Measurements from ENCODE around the gene HINFP. TPM values are rescaled to one million over a fixed set of nuclear protein-coding genes. Genes with fewer than 3 reads are reported as not detected.

The HINFP gene
- total and polyA plus RNA-seq, 9 of the 15 experiments (the other 6 are each of a cell fraction or from before 2014, with no cell fraction given), result 13.8 to 34.1 (median 22.5) TPM

DNA sequence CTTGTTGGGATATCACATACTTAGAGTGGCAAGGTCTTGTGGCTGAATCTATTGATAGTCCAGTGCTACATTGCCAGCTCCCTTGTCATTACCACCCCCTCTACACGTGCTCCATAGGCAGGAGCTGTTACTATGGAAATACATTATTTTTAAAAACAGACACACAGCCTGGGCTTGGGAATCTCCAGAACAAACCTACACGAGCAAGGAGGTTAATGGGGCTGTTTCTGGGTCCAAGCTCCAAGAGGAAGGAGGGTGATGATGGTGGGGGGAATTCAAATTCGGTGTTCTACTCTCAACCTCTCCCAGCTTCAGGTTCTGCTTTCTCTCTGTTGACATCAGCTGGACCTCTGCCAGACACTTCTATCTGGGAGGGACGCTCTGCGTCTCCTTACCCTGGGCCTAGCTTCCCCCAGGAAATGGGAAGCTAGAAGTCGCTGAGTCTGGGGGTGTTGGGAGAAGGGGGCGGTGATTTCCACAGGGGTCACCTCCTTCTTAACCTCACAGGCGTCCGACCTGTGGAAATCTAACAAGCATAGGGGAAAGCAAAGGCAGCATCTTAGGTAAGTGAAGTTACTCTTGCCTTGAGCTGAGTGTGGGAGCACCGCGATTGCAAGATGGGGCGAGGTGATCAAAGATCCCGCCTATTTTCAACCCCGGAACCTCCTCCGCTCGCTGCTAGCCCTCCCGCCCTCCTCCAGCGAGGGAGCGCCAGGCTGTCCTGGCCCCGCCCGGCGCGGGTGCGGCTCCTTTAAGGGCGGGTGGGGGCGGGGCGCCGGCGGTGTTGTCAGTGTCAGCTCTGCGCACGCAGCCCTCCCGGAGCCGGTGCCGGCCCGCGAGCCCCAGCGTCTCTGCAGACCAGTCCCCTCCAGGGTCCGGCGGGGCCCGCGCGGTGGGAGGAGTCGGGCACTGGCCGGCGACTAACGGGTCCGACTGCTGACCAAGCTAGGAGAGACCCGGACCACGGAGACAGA lies 14.5 kb upstream of the HINFP start, which contains the start of gene C2CD2L (continued):
- TF ChIP-seq, protein P1, sequence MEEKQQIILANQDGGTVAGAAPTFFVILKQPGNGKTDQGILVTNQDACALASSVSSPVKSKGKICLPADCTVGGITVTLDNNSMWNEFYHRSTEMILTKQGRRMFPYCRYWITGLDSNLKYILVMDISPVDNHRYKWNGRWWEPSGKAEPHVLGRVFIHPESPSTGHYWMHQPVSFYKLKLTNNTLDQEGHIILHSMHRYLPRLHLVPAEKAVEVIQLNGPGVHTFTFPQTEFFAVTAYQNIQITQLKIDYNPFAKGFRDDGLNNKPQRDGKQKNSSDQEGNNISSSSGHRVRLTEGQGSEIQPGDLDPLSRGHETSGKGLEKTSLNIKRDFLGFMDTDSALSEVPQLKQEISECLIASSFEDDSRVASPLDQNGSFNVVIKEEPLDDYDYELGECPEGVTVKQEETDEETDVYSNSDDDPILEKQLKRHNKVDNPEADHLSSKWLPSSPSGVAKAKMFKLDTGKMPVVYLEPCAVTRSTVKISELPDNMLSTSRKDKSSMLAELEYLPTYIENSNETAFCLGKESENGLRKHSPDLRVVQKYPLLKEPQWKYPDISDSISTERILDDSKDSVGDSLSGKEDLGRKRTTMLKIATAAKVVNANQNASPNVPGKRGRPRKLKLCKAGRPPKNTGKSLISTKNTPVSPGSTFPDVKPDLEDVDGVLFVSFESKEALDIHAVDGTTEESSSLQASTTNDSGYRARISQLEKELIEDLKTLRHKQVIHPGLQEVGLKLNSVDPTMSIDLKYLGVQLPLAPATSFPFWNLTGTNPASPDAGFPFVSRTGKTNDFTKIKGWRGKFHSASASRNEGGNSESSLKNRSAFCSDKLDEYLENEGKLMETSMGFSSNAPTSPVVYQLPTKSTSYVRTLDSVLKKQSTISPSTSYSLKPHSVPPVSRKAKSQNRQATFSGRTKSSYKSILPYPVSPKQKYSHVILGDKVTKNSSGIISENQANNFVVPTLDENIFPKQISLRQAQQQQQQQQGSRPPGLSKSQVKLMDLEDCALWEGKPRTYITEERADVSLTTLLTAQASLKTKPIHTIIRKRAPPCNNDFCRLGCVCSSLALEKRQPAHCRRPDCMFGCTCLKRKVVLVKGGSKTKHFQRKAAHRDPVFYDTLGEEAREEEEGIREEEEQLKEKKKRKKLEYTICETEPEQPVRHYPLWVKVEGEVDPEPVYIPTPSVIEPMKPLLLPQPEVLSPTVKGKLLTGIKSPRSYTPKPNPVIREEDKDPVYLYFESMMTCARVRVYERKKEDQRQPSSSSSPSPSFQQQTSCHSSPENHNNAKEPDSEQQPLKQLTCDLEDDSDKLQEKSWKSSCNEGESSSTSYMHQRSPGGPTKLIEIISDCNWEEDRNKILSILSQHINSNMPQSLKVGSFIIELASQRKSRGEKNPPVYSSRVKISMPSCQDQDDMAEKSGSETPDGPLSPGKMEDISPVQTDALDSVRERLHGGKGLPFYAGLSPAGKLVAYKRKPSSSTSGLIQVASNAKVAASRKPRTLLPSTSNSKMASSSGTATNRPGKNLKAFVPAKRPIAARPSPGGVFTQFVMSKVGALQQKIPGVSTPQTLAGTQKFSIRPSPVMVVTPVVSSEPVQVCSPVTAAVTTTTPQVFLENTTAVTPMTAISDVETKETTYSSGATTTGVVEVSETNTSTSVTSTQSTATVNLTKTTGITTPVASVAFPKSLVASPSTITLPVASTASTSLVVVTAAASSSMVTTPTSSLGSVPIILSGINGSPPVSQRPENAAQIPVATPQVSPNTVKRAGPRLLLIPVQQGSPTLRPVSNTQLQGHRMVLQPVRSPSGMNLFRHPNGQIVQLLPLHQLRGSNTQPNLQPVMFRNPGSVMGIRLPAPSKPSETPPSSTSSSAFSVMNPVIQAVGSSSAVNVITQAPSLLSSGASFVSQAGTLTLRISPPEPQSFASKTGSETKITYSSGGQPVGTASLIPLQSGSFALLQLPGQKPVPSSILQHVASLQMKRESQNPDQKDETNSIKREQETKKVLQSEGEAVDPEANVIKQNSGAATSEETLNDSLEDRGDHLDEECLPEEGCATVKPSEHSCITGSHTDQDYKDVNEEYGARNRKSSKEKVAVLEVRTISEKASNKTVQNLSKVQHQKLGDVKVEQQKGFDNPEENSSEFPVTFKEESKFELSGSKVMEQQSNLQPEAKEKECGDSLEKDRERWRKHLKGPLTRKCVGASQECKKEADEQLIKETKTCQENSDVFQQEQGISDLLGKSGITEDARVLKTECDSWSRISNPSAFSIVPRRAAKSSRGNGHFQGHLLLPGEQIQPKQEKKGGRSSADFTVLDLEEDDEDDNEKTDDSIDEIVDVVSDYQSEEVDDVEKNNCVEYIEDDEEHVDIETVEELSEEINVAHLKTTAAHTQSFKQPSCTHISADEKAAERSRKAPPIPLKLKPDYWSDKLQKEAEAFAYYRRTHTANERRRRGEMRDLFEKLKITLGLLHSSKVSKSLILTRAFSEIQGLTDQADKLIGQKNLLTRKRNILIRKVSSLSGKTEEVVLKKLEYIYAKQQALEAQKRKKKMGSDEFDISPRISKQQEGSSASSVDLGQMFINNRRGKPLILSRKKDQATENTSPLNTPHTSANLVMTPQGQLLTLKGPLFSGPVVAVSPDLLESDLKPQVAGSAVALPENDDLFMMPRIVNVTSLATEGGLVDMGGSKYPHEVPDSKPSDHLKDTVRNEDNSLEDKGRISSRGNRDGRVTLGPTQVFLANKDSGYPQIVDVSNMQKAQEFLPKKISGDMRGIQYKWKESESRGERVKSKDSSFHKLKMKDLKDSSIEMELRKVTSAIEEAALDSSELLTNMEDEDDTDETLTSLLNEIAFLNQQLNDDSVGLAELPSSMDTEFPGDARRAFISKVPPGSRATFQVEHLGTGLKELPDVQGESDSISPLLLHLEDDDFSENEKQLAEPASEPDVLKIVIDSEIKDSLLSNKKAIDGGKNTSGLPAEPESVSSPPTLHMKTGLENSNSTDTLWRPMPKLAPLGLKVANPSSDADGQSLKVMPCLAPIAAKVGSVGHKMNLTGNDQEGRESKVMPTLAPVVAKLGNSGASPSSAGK (IDR thresholded peaks at IDR 0.05), result peak; percentile 87
- peak; percentile 55; the same call in 1 of the 2 replicates for TF ChIP-seq RB1 (IDR thresholded peaks at IDR 0.05; ENCODE audit: low read depth)
- TF ChIP-seq, protein P2, sequence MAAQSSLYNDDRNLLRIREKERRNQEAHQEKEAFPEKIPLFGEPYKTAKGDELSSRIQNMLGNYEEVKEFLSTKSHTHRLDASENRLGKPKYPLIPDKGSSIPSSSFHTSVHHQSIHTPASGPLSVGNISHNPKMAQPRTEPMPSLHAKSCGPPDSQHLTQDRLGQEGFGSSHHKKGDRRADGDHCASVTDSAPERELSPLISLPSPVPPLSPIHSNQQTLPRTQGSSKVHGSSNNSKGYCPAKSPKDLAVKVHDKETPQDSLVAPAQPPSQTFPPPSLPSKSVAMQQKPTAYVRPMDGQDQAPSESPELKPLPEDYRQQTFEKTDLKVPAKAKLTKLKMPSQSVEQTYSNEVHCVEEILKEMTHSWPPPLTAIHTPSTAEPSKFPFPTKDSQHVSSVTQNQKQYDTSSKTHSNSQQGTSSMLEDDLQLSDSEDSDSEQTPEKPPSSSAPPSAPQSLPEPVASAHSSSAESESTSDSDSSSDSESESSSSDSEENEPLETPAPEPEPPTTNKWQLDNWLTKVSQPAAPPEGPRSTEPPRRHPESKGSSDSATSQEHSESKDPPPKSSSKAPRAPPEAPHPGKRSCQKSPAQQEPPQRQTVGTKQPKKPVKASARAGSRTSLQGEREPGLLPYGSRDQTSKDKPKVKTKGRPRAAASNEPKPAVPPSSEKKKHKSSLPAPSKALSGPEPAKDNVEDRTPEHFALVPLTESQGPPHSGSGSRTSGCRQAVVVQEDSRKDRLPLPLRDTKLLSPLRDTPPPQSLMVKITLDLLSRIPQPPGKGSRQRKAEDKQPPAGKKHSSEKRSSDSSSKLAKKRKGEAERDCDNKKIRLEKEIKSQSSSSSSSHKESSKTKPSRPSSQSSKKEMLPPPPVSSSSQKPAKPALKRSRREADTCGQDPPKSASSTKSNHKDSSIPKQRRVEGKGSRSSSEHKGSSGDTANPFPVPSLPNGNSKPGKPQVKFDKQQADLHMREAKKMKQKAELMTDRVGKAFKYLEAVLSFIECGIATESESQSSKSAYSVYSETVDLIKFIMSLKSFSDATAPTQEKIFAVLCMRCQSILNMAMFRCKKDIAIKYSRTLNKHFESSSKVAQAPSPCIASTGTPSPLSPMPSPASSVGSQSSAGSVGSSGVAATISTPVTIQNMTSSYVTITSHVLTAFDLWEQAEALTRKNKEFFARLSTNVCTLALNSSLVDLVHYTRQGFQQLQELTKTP (IDR thresholded peaks at IDR 0.05; ENCODE audit: low read depth in 1 of 2, partially characterized antibody in 2 of 2), result peak in 1 of 2 experiments; percentile 83
- no peak for TF ChIP-seq CBFB (CRISPR knock-in tag; IDR thresholded peaks at IDR 0.05)
- peak; percentile 8 to 49; a peak in 2 of 4 replicates for TF ChIP-seq ETV6 (IDR thresholded peaks at IDR 0.05; ENCODE audit: borderline replicate concordance in 1 of 2, low read depth in 2 of 2, low read length in 1 of 2)
- TF ChIP-seq ETV6 (CRISPR knock-in tag; IDR thresholded peaks at IDR 0.05; ENCODE audit: borderline replicate concordance), result 0 out of 2 replicates have a peak, but pooled peaks have one; percentile 30
